H1 (cell line): ENCODE measurements around the gene ASXL1. TPM values are rescaled to one million over a fixed set of nuclear protein-coding genes. Genes with fewer than 3 reads are reported as not detected.

Experiments used
- CTCF ChIA-PET: fragments of 300-600 bp; sonication (Branson Sonifier 250); formaldehyde crosslinking; loops from one replicate; lab custom pipeline; 2021; ENCODE audit not compliant: partially characterized antibody; lab: Charles Lee
- POLR2A ChIA-PET: fragments of 300-600 bp; sonication (Branson Sonifier 250); formaldehyde crosslinking; loops from one replicate; lab custom pipeline; 2021; ENCODE audit warnings: inconsistent platforms; ENCODE audit not compliant: partially characterized antibody; lab: Charles Lee
- DNase-seq, 2 experiments: peaks; one replicate each; pipeline versions ENCODE4 v3.0.0 to v3.0.0-alpha.2; 2010 to 2022; ENCODE audit warnings: low spot score in 2 of 2, low read depth in 1 of 2, mixed read lengths in 1 of 2
- FAIRE-seq: peaks from 2 replicates; lab custom pipeline; 2011; peaks lifted over from hg19 to GRCh38; lab: Jason Lieb, UNC
- H2AFZ ChIP-seq: 2 replicates; pipeline ENCODE4 v1.8.1; 2012; ENCODE audit warnings: low read length, inconsistent platforms
- H2AK5ac ChIP-seq: 2 replicates; pipeline ENCODE4 v1.6.1; 2013; ENCODE audit warnings: low read depth, low read length
- H2BK120ac ChIP-seq: replicated peaks from 2 replicates; pipeline ENCODE3; 2013; ENCODE audit warnings: low read depth, low read length, inconsistent platforms
- H2BK12ac ChIP-seq: 2 replicates; pipeline ENCODE4 v1.6.1; 2013; ENCODE audit warnings: low read depth, low read length
- H2BK15ac ChIP-seq: 2 replicates; pipeline ENCODE4 v1.6.1; 2013; ENCODE audit warnings: low read length
- H2BK20ac ChIP-seq: 2 replicates; pipeline ENCODE4 v1.6.1; 2013; ENCODE audit warnings: low read length
- H2BK5ac ChIP-seq: 2 replicates; pipeline ENCODE4 v1.6.1; 2013; ENCODE audit warnings: low read depth, low read length
- H3K14ac ChIP-seq: 2 replicates; pipeline ENCODE4 v1.6.1; 2013; ENCODE audit warnings: inconsistent platforms; ENCODE audit not compliant: insufficient read length
- H3K18ac ChIP-seq: 2 replicates; pipeline ENCODE4 v1.6.1; 2013; ENCODE audit warnings: low read length; ENCODE audit errors: extremely low read depth
- H3K23ac ChIP-seq: 2 replicates; pipeline ENCODE4 v1.6.1; 2013; ENCODE audit warnings: inconsistent platforms; ENCODE audit not compliant: insufficient read length
- H3K23me2 ChIP-seq: 2 replicates; pipeline ENCODE4 v1.6.1; 2013; ENCODE audit warnings: low read depth, low read length
- H3K27ac ChIP-seq: 2 replicates; pipeline ENCODE4 v1.6.1; 2011; ENCODE audit warnings: low read depth, low read length, inconsistent platforms
- H3K27me3 ChIP-seq, 4 experiments: replicated peaks in 1 of 4; 1 replicate in 1 of 4; 2 replicates in 3 of 4; pipeline versions ENCODE4 v1.6.1 to v1.8.1; 2011 to 2013; ENCODE audit warnings: low read length in 3 of 4, mild to moderate bottlenecking in 3 of 4, inconsistent platforms in 2 of 4, mixed read lengths in 2 of 4, moderate library complexity in 1 of 4; ENCODE audit not compliant: control insufficient read depth in 3 of 4, insufficient read depth in 3 of 4; ENCODE audit errors: extremely low read depth in 1 of 4
- H3K36me3 ChIP-seq, 4 experiments: 2 replicates each; pipeline versions ENCODE4 v1.6.1 to v1.8.1; 2011 to 2013; ENCODE audit warnings: mild to moderate bottlenecking in 4 of 4, low read length in 3 of 4, moderate library complexity in 2 of 4, control low read depth in 1 of 4, inconsistent platforms in 1 of 4; ENCODE audit not compliant: insufficient read depth in 4 of 4, control insufficient read depth in 2 of 4
- H3K4ac ChIP-seq: replicated peaks from 2 replicates; pipeline ENCODE3; 2013; ENCODE audit warnings: low read length, low read depth, mixed read lengths, inconsistent platforms; ENCODE audit not compliant: insufficient read length
- H3K4me1 ChIP-seq, 4 experiments: replicated peaks in 1 of 4; 1 replicate in 1 of 4; 2 replicates in 3 of 4; pipeline versions ENCODE4 v1.6.1 to v1.8.1; 2011 to 2013; ENCODE audit warnings: low read length in 3 of 4, inconsistent platforms in 2 of 4, mixed read lengths in 1 of 4; ENCODE audit not compliant: insufficient read depth in 4 of 4, control insufficient read depth in 3 of 4
- H3K4me2 ChIP-seq, 2 experiments: 2 replicates each; pipeline versions ENCODE4 v1.6.1 to v1.8.1; 2011 to 2013; ENCODE audit warnings: low read depth in 2 of 2, low read length in 2 of 2, control low read depth in 1 of 2, inconsistent platforms in 1 of 2, mild to moderate bottlenecking in 1 of 2; ENCODE audit not compliant: insufficient read depth in 1 of 2
- H3K4me3 ChIP-seq, 4 experiments: fragments of 200-600, 300-600 bp in 1 of 4; sonication (generic), shearing (Covaris generic), sonication (Bioruptor Twin) in 1 of 4; 2 replicates each; pipeline versions ENCODE4 v1.5.1 to v1.8.1; 2011 to 2016; ENCODE audit warnings: low read length in 4 of 4, low read depth in 3 of 4, control low read depth in 2 of 4, inconsistent platforms in 2 of 4, mild to moderate bottlenecking in 2 of 4, mixed read lengths in 1 of 4, moderate library complexity in 1 of 4; ENCODE audit not compliant: insufficient read depth in 2 of 4; ENCODE audit errors: extremely low read depth in 1 of 4
- H3K56ac ChIP-seq: replicated peaks from 2 replicates; pipeline ENCODE3; 2013; ENCODE audit warnings: low read depth, mild to moderate bottlenecking, mixed read lengths, low read length, inconsistent platforms; ENCODE audit not compliant: insufficient read length
- H3K79me1 ChIP-seq: 2 replicates; pipeline ENCODE4 v1.6.1; 2013; ENCODE audit warnings: low read depth, low read length, control low read depth
- H3K79me2 ChIP-seq, 2 experiments: 2 replicates each; pipeline versions ENCODE4 v1.6.1 to v1.8.1; 2012 to 2013; ENCODE audit warnings: low read length in 2 of 2, mild to moderate bottlenecking in 2 of 2, inconsistent platforms in 1 of 2; ENCODE audit not compliant: insufficient read depth in 2 of 2, control insufficient read depth in 1 of 2
- H3K9ac ChIP-seq, 4 experiments: replicated peaks in 1 of 4; 1 replicate in 1 of 4; 2 replicates in 3 of 4; pipeline versions ENCODE4 v1.6.1 to v1.8.1; 2011 to 2013; ENCODE audit warnings: low read depth in 3 of 4, low read length in 3 of 4, control low read depth in 2 of 4, mild to moderate bottlenecking in 2 of 4, moderate library complexity in 2 of 4, inconsistent platforms in 1 of 4; ENCODE audit errors: extremely low read depth in 1 of 4
- H3K9me3 ChIP-seq, 2 experiments: 2 replicates each; pipeline versions ENCODE4 v1.6.1 to v1.8.1; 2012 to 2013; ENCODE audit warnings: mild to moderate bottlenecking in 2 of 2, moderate library complexity in 2 of 2, control low read depth in 1 of 2, inconsistent platforms in 1 of 2, low read depth in 1 of 2, low read length in 1 of 2, mixed read lengths in 1 of 2; ENCODE audit not compliant: insufficient read depth in 2 of 2
- H4K20me1 ChIP-seq, 2 experiments: replicated peaks in 1 of 2; 2 replicates each; pipeline versions ENCODE3 to v1.8.1; 2011 to 2013; ENCODE audit warnings: inconsistent platforms in 2 of 2, low read length in 2 of 2, mild to moderate bottlenecking in 1 of 2; ENCODE audit not compliant: insufficient read depth in 2 of 2, control insufficient read depth in 1 of 2
- H4K5ac ChIP-seq: 2 replicates; pipeline ENCODE4 v1.6.1; 2013; ENCODE audit warnings: low read length, low read depth, mixed read lengths, inconsistent platforms; ENCODE audit not compliant: insufficient read length
- H4K8ac ChIP-seq: 2 replicates; pipeline ENCODE4 v1.8.0; 2013; ENCODE audit warnings: mild to moderate bottlenecking, moderate library complexity, low read length, inconsistent platforms; ENCODE audit not compliant: insufficient read depth; ENCODE audit errors: extremely low read depth
- H4K91ac ChIP-seq: replicated peaks from 2 replicates; pipeline ENCODE3; 2013; ENCODE audit warnings: low read length, mixed read lengths, inconsistent platforms; ENCODE audit not compliant: insufficient read length
- CEBPB ChIP-seq: IDR thresholded peaks from 2 replicates; pipeline ENCODE4 v1.6.1; 2012; ENCODE audit warnings: low read depth, low read length
- CTCF ChIP-seq, 3 experiments: IDR thresholded peaks; 1 replicate in 2 of 3; 2 replicates in 1 of 3; pipeline versions ENCODE4 v1.5.1 to v1.6.1; 2011; ENCODE audit warnings: low read length in 3 of 3, mild to moderate bottlenecking in 3 of 3, inconsistent platforms in 2 of 3, low read depth in 1 of 3, moderate library complexity in 1 of 3; ENCODE audit not compliant: insufficient read depth in 1 of 3; ENCODE audit errors: control extremely low read depth in 1 of 3
- EP300 ChIP-seq, 2 experiments: IDR thresholded peaks; 1 replicate in 1 of 2; 2 replicates in 1 of 2; pipeline ENCODE4 v1.6.1; 2011 to 2012; ENCODE audit warnings: low read depth in 2 of 2, low read length in 2 of 2, mild to moderate bottlenecking in 2 of 2, borderline replicate concordance in 1 of 2, inconsistent platforms in 1 of 2, moderate library complexity in 1 of 2
- KDM4A ChIP-seq: IDR thresholded peaks from one replicate; pipeline ENCODE4 v1.7.1; 2012; ENCODE audit warnings: low read depth, mild to moderate bottlenecking, moderate library complexity, low read length, inconsistent platforms; ENCODE audit not compliant: severe bottlenecking
- KDM5A ChIP-seq: fragments of 200-600 bp; IDR thresholded peaks from 2 replicates; pipeline ENCODE4 v1.7.1; 2012; ENCODE audit warnings: mild to moderate bottlenecking, low read length, inconsistent platforms, mixed read lengths
- NRF1 ChIP-seq: IDR thresholded peaks from 2 replicates; pipeline ENCODE4 v1.6.1; 2011; ENCODE audit warnings: mild to moderate bottlenecking, low read depth, low read length, improper control_type of control experiment
- PHF8 ChIP-seq: fragments of 200-600 bp; sonication (generic); conservative IDR thresholded peaks from 2 replicates; pipeline ENCODE4 v1.7.1; 2012; ENCODE audit warnings: low read depth, mild to moderate bottlenecking, inconsistent platforms, low read length, moderate library complexity
- POLR2A ChIP-seq, 2 experiments: IDR thresholded peaks; 1 replicate in 1 of 2; 2 replicates in 1 of 2; pipeline ENCODE4 v1.6.1; 2011; ENCODE audit warnings: low read depth in 2 of 2, low read length in 2 of 2, mild to moderate bottlenecking in 2 of 2; ENCODE audit errors: control extremely low read depth in 1 of 2
- RNF2 ChIP-seq: fragments of 200-900, 300-1000 bp; sonication (generic); IDR thresholded peaks from 2 replicates; pipeline ENCODE4 v1.7.1; 2016; ENCODE audit warnings: borderline replicate concordance, low read depth, mild to moderate bottlenecking, antibody characterized with exemption, low read length; ENCODE audit not compliant: poor library complexity, severe bottlenecking; ENCODE audit errors: missing control alignments
- SAP30 ChIP-seq: fragments of 300-600 bp; sonication (generic); IDR thresholded peaks from 2 replicates; pipeline ENCODE4 v1.7.1; 2012; ENCODE audit warnings: low read length, moderate library complexity, mild to moderate bottlenecking, inconsistent platforms; ENCODE audit not compliant: insufficient read depth, insufficient replicate concordance
- ZNF274 ChIP-seq: IDR thresholded peaks from 2 replicates; pipeline ENCODE4 v1.7.0; 2012; ENCODE audit warnings: low read length, borderline replicate concordance; ENCODE audit errors: extremely low read depth
- WGBS, 2 experiments: shearing (Covaris generic) in 1 of 2; methylation state at CpG; one replicate each; pipeline versions ENCODE4 v1.1.6 to v1.1.7; 2013 to 2015; ENCODE audit warnings: low lambda C conversion rate in 2 of 2, mixed read lengths in 2 of 2, inconsistent platforms in 1 of 2, low coverage in 1 of 2, missing lambda C conversion rate in 1 of 2; ENCODE audit not compliant: insufficient replicate concordance in 2 of 2, insufficient coverage in 1 of 2, insufficient read length in 1 of 2; ENCODE audit errors: extremely low coverage in 1 of 2, missing lambda C conversion rate in 1 of 2; 5-methylcytosine and 5-hydroxymethylcytosine counted together
- polyA plus RNA-seq, 7 experiments: library from polyadenylated mRNA; depleted of rRNA in 3 of 7; stranded (reverse) in 5 of 7; unstranded in 2 of 7; fragments of >200 nt in 5 of 7; fragments of 200-250 nt in 2 of 7; gene quantifications; 1 replicate in 5 of 7; 2 replicates in 1 of 7; 4 replicates in 1 of 7; pipeline versions ENCODE4 v1.2.1 to v1.2.3, GENCODE V29; 2011 to 2013; ENCODE audit warnings: missing spikeins in 2 of 7, mixed read lengths in 2 of 7
- total RNA-seq: library from RNA; stranded (reverse); fragmentation: NEBNext Ultra II Directional; extraction: Animal tissue kit (Norgen Biotek cat#: 25700); gene quantifications from 2 replicates; pipeline ENCODE4 v1.2.1, GENCODE V29; 2021

The ASXL1 gene
- total and polyA plus RNA-seq, 2 of the 8 experiments (the other 6 are each of a cell fraction or from before 2014, with no cell fraction given) = 10.6 to 26.5 TPM

GRCh38 chr20:32387252-32387651 is 29.1 kb downstream of the ASXL1 start:
- FAIRE-seq (no peak), DNase-seq (no peak)
- H2BK20ac ChIP-seq = no peak overlapping the region
- no peaks in the 10 kb centered on the region for H3K36me3 ChIP-seq
- no peak overlapping the region for H3K14ac ChIP-seq
- no peak overlapping the region for H2BK5ac ChIP-seq
- H3K23ac ChIP-seq = no peak overlapping the region
- no peaks in the 10 kb centered on the region for H3K79me2 ChIP-seq
- H3K79me1 ChIP-seq = no peaks in the 10 kb centered on the region
- H2BK15ac ChIP-seq = no peak overlapping the region
- no peak overlapping the region for H3K4me3 ChIP-seq
- H2BK120ac ChIP-seq = no peak overlapping the region
- H2AK5ac ChIP-seq = no peak overlapping the region
- H3K27me3 ChIP-seq = no peaks in the 10 kb centered on the region
- no peak overlapping the region for H4K8ac ChIP-seq
- H2BK12ac ChIP-seq = no peak overlapping the region
- peaks cover 0 to 3% of the 10 kb centered on the region in 2 experiments for H4K20me1 ChIP-seq
- no peak overlapping the region for H3K4ac ChIP-seq
- H3K4me2 ChIP-seq = no peak overlapping the region
- H3K9me3 ChIP-seq = no peaks in the 10 kb centered on the region
- no peak overlapping the region for H2AFZ ChIP-seq
- H3K4me1 ChIP-seq = no peaks in the 10 kb centered on the region
- H3K9ac ChIP-seq = no peak overlapping the region
- H3K18ac ChIP-seq = no peak overlapping the region
- H3K23me2 ChIP-seq = no peaks in the 10 kb centered on the region
- WGBS, 2 experiments = 89% methylated on average over 2 of the region's 2 CpGs; no CpG with 5 or more reads in 1 of the 2 experiments
- H4K5ac ChIP-seq = no peak overlapping the region
- H3K56ac ChIP-seq = no peak overlapping the region
- no peak overlapping the region for H3K27ac ChIP-seq
- CTCF ChIA-PET = no interaction called here
- no peak overlapping the region for H4K91ac ChIP-seq
- POLR2A ChIA-PET = no interaction called here
- TF ChIP-seq SAP30 = no peak
- no peak for TF ChIP-seq RNF2
- no peak for TF ChIP-seq CTCF (IDR thresholded peaks at IDR 0.05; ENCODE audit: control extremely low read depth in 1 of 3, insufficient read depth in 1 of 3, low read depth in 1 of 3, low read length in 3 of 3)
- TF ChIP-seq EP300 (IDR thresholded peaks at IDR 0.05; ENCODE audit: borderline replicate concordance in 1 of 2, low read depth in 2 of 2, low read length in 2 of 2) = no peak
- TF ChIP-seq ZNF274 = no peak
- no peak for TF ChIP-seq KDM5A
- TF ChIP-seq PHF8 = no peak
- TF ChIP-seq CEBPB = no peak
- no peak for TF ChIP-seq KDM4A
- no peak for TF ChIP-seq NRF1
- no peak for TF ChIP-seq POLR2A (IDR thresholded peaks at IDR 0.05; ENCODE audit: control extremely low read depth in 1 of 2, low read depth in 2 of 2, low read length in 2 of 2)
